GM18909 (cell line): ENCODE results near the gene ZNF385C.

Source experiments
- ATAC-seq: cut with Tn5 transposase; IDR thresholded peaks from one replicate; pipeline ENCODE4 v1.9.1; 2021; ENCODE audit warnings: mild to moderate bottlenecking; ENCODE audit not compliant: unreplicated experiment, poor library complexity

ZNF385C gene

GRCh38 chr17:42079541-42079940 lies 18.7 kb downstream of the ZNF385C start:
- ATAC-seq, result no peak

GRCh38 chr17:42078396-42079043 lies 19.8 kb downstream of the ZNF385C start:
- no peak for ATAC-seq

GRCh38 chr17:42077755-42078154 lies 20.5 kb downstream of the ZNF385C start:
- no peak for ATAC-seq

- ATAC-seq, result no peak
These were observed 21.3 kb downstream of the ZNF385C start for GRCh38 chr17:42076797-42077559.

GRCh38 chr17:42075789-42076188 lies 22.5 kb downstream of the ZNF385C start:
- ATAC-seq, result no peak

- no peak for ATAC-seq
These were observed 25.7 kb downstream of the ZNF385C start for GRCh38 chr17:42072323-42073187.

GRCh38 chr17:42071810-42072209 lies 26.5 kb downstream of the ZNF385C start:
- no peak for ATAC-seq

GRCh38 chr17:42068979-42069378 lies 29.3 kb downstream of the ZNF385C start:
- no peak for ATAC-seq

GRCh38 chr17:42067371-42068091 lies 30.7 kb downstream of the ZNF385C start:
- no peak for ATAC-seq

GRCh38 chr17:42065201-42065600 lies 33.1 kb downstream of the ZNF385C start:
- no peak for ATAC-seq

GRCh38 chr17:42062681-42063080 lies 35.6 kb downstream of the ZNF385C start:
- ATAC-seq, result no peak

GRCh38 chr17:42061646-42062487 lies 36.4 kb downstream of the ZNF385C start:
- ATAC-seq, result no peak

- ATAC-seq, result no peak
These were observed 38.0 kb downstream of the ZNF385C start for GRCh38 chr17:42060231-42060630.

- ATAC-seq, result no peak
These were observed 38.5 kb downstream of the ZNF385C start for GRCh38 chr17:42059815-42060214.

- no peak for ATAC-seq
These were observed 40.2 kb downstream of the ZNF385C start for GRCh38 chr17:42058063-42058462.

- ATAC-seq, result no peak
These were observed 41.6 kb downstream of the ZNF385C start for GRCh38 chr17:42056635-42057034.

- ATAC-seq, result no peak
These were observed 42.8 kb downstream of the ZNF385C start for GRCh38 chr17:42055496-42055895.

GRCh38 chr17:42055027-42055426 lies 43.2 kb downstream of the ZNF385C start:
- ATAC-seq, result no peak

GRCh38 chr17:42053731-42054500 lies 44.4 kb downstream of the ZNF385C start:
- no peak for ATAC-seq
